GM19397 (cell line): ENCODE data around the gene PIGK.

Experiments
- ATAC-seq: cut with Tn5 transposase; IDR thresholded peaks from one replicate; pipeline ENCODE4 v1.9.1; 2021; ENCODE audit warnings: mild to moderate bottlenecking, moderate library complexity; ENCODE audit not compliant: unreplicated experiment

PIGK gene

DNA sequence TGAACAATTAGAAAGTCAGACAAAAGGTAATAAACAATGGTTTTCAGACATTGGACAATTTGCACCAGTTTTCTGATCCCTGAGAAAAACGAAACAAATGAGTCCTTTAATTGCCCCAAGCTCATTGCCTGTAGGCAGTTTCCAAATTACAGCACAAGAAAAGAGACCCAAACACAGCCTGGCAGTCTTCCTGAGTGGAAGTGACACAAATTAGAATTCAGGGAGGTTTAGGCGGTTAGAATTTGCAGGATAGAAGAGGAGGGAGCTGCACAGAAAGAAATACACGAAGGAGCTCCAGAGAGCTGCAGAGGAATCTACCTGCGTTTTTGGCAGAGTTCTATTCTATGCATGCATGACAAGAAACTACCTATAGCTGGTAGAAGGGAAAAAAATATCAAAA is 115.7 kb downstream of the PIGK start:
- no peak for ATAC-seq

- no peak for ATAC-seq
These were observed 118.4 kb downstream of the PIGK start for GRCh38 chr1:77100875-77101274.

- ATAC-seq = no peak
These were observed 122.6 kb downstream of the PIGK start for GRCh38 chr1:77096496-77097255.

GRCh38 chr1:77095236-77095635 is 124.0 kb downstream of the PIGK start:
- ATAC-seq = no peak

DNA sequence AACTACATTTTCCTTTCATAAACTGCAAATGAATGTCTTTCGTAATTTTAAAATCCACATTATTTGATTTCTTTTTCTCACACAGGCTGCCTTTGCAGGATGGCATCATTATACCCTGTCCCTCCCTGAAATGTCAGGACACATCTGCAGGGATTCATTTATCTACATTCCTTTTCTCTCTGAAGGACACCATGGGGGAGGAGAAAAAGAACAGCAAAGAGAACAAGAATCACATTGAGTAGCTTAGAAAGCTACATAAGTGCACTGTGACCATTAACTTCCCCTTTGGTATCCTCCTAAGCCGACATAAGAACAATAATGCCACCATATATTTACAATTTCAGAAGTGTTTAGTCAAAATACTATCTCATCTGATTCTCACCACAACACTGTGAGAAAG is 129.5 kb downstream of the PIGK start:
- no peak for ATAC-seq

DNA sequence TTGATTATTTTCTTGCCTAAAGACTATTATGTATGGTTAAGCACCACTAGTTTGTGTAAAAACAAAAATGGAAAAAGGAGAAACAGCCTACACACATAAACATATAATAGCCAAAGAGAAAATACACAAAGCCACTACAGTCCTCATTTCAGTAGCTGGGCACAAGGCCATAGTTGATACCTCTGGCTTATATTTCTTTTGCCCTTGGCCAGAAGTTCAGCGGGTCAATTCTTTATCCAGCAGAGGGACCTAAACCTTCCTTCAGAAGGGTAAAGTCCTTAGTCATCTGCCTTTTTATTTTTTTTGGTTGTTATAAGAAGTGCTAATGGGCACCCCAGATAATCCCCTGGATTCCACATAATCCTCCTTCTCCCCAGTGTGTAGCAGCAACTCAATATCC is 134.1 kb downstream of the PIGK start:
- no peak for ATAC-seq

GRCh38 chr1:77084457-77084856 is 134.8 kb downstream of the PIGK start:
- ATAC-seq = no peak

DNA sequence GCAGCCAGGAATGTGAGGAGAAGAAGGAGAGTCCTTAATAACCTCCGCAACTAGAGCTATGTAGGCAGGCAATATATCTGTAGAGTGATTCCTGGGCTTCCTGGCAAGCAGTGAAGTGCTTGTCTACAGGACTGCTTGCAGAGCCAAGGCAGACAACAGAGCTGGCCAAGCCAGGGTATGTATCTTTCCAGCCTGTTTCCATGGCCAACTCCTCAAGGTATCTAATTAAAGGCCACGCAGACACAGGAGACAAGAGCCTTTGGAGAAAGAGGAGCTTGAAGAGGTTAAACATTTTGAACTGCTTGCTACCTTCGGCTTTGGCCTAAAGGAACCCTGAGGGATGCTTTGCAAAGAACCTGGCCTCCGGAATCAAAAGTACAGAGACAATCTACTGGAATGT is 137.4 kb downstream of the PIGK start:
- ATAC-seq = no peak

- no peak for ATAC-seq
These were observed 142.5 kb downstream of the PIGK start for GRCh38 chr1:77076759-77077158.

GRCh38 chr1:77068013-77068412 is 151.2 kb downstream of the PIGK start:
- ATAC-seq = no peak

GRCh38 chr1:77065693-77066342 is 153.4 kb downstream of the PIGK start:
- ATAC-seq = no peak

GRCh38 chr1:77064246-77064645 is 155.0 kb downstream of the PIGK start:
- ATAC-seq = no peak

GRCh38 chr1:77063118-77063517 is 156.1 kb downstream of the PIGK start:
- no peak for ATAC-seq

DNA sequence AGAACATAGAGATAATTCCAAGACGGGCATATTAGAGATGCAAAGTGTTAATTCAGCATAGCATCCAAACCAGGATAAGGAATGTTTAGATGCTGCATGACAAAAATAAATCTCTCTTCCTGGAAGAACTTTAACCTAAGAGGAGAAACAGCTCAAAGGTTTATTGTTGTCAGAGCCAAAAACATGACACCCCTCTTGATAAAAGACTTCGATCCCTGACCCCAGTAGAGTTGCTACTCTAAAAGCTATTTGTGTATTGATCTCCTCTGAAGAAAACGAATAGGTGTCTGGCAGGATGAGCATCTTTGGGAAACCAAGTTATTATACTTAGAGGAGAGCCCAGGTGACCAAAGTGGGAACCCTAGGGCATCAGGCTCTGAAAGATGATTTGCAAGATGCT is 158.1 kb downstream of the PIGK start:
- no peak for ATAC-seq

- no peak for ATAC-seq
These were observed 159.2 kb downstream of the PIGK start for GRCh38 chr1:77060000-77060399.

- ATAC-seq = no peak
These were observed 161.1 kb downstream of the PIGK start for GRCh38 chr1:77057994-77058585.

DNA sequence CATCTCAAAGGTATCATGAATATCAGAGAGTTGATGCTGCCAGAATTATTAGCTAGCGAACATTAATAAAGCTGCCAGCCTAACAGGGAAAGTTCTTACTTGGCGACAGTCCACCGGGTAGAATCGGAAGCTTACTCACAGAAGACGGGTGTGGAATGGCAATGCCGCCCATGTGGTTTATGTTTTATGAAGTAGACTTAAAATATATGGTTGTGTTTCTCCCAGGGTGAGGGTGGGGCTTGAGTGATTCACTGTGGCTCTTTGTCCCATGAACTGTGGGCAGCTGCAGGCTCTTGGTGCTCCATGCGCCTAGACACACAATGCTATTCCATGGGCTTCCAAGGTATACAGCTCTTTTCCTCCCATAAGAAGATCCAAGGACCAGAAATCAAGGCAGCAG is 162.7 kb downstream of the PIGK start:
- ATAC-seq = no peak

DNA sequence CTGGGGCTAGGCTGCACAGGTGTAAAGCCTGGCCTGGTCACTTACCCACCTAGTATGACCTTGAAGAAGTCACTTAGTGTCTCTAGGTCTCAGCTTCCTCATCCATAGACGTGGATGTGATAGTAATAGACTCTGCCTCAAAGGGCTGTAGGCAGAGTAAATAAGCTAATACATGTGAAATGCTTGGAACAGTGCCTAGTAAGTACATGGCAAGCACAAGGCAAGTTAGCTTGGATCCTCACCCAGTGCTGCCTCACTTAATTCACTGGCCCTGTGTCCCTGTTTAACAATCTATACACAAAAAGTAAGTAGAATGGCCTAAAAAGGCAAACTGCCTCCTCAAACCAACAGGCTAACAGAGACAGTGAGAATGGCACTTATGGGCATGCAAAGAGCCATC is 167.8 kb downstream of the PIGK start:
- no peak for ATAC-seq

- ATAC-seq = no peak
These were observed 170.6 kb downstream of the PIGK start for GRCh38 chr1:77048615-77049005.

DNA sequence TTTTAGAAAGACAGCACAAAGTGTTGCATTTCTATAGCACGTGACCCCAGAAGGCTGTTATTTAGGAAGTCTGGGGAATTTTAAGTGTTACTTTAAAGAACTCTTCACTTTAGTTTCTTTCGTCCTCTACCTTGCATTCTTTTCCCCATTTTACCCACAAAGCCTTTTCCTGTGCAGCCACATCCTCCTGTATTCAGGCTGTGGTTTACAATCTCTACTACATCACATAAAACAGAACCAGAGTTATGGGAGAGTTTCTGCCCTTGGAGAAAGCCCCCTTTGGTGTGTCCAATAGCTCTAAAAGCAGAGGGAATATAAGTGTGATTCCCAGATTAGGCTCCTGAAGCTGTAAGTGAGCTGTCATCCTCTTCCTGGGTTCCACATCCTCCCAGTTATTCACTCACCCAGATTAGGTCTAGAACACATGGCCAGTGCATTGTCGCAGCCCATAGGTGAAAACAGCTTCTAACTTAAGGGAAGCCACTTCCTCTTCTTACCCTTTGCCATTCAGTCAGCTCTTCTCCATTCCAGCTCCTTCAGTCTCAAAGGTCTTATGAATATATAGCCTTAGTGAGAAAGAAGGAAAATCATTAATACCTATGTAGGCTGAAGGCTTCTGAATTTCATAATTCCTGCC is 171.1 kb downstream of the PIGK start:
- ATAC-seq = no peak

DNA sequence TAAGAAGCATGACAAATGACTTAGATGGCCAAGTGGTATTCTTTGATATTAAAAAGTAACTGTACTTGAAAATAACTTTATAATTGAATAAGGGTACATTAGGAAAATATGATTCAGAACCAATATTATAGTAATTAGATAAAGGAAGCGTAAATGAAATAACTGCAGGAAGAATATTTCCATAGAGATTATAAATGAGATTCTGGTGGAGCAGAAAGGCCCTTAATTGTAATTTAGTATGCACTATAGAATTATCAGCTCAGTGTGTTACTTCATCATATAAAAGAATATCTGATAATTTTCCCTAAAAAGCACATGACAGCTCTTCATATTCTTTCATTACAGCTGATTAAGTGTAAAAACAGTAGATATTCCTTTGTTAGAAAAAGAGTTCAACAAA is 171.7 kb downstream of the PIGK start:
- no peak for ATAC-seq
